ENCODE measurements around the gene ZBP1.

ZBP1 gene

DNA sequence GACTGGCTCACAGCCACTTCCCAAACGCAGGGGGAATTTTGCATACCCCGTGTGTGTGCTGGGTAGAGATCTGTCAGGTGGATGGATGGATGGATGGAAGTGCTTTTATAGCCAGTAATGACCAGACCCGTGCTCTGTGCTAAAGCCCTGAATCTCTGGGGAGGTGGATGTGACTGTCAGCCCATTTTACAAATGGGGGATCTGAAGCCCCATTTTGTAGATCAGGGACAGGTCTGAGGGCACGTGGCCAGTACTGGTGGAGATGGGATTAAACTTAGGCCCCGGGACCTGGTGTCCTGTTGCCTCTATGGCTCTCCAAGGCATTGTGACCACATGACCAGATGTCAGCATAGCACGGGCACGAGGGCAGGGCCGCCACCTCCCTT, 38.2 kb upstream of the ZBP1 start:
- FAIRE-seq (no peak), DNase-seq (ENCODE audit: low spot score) (no peak)

DNA sequence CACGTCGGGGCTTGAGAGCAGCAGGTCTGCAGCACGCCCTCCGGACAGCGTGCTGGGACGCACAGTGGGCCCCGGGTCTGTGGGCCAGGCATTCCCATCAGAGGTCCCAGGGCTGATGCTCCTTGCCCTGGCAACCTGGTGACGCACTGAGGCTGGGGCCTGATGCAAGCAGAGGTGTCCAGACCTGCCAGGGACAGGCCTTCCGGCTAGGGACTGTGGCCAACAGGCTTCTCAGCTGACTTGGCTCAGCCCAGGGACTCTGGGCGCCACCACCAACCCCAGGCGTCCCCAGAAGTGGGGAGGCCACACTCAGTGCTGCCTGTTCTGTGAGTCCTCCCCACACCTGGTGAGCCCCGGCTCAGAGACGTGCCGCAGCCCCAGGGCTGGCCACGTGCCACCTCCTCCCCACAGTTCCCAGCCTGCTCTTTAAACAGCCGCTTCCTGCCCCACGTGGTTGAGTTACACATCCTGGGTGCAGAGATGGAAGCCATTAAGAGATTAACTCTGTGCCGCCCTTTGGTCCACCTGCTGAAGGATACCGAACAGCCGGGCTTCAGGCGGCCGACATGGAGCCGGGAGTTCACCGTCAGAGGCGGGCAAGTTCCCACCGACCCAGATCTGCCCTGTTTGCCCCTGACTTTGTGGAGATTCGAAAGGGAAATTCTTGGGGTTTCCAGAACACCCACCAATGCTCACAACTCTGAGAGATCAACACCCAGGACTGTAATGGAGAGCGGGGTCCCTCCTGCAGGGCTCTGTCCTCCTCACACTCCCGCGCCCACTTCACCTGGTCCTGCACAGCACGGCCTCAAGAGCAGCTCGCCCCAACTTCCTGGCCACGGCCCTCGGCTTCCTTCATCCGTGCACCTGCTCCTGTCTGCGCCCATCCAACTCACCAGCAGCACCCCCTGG, 37.6 kb upstream of the ZBP1 start:
- no peak for DNase-seq (ENCODE audit: low spot score)
- no peak for FAIRE-seq

DNA sequence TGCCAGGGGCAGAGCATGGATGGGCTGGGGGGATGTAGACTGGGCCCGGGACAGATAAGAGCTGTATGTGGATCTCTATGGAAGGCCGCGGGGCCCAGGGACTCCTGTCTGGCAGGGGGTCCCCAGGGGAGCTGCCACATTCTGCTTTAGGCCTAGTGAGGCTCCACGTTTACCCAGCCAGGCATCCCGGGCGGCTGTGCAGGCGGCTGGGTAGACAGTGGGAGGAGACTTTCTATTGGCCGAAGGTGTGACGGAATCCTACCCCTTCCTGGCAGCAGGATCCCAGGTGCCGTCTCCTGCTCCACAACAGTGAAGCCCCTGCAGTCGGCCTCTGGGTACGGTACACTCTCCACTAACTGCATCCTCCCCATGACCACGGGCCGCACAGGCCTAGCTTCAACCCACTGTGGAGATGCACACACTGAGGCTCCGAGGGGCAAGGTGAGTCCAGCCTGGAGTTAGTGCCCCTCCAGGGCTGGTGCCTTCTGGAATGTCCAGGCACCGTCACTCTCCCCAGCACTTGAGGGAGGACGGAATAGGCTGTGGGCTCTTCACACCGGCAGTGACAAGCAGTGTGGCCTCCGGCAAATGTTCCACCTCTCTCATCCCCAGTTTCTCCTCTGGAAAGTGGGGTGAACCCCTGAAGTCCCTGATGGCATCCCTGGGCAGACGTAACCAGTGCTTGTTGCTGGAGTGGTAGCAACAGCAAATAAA, 36.8 kb upstream of the ZBP1 start:
- no peak for FAIRE-seq
- no peak for DNase-seq (ENCODE audit: low spot score)

DNA sequence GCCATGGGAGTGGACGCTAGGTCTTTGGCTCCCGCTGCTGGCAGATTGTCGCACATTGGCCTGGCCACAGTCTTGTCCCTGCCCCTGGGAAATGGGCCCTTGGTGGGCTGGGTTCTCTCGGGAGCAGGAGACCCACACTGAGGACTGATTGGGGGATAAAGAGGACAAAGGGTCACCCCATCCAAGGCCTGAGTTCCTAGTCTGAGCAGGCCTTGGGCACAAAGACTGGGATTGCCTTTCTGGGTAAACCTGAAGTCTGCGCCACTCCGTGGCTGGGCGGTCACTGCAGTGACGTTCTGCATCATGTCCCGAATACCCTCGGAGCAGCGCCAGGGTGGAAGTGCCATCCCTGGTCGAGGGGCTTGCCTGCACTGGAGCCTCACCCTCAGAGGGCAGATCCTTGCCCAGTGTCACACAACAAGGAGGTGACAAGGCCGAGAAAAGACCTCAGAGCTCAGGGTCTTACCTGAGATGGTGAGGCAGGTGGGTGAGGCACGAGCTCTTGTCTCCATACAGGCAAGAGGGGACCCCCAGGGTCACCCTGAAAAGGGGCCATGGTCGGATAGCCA, 36.1 kb upstream of the ZBP1 start:
- DNase-seq (ENCODE audit: low spot score) = no peak
- no peak for FAIRE-seq

DNA sequence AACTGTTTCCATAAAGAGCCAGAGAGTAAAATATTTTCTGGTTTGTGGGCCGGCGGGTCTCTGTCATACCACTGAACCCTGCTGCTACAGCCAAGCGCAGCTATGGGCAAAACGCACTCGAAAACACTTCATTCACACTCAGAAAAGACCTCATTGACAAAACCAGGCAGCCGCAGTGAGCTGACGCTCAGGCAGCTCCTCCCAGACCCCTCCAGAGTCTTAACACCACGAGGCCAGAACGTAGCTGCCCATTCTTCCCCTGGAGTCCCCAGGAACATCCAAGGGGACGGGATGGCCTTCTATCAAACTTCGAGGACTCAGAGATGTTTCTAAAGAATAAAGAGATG, 35.6 kb upstream of the ZBP1 start:
- FAIRE-seq = no peak
- DNase-seq (ENCODE audit: low spot score) = no peak

DNA sequence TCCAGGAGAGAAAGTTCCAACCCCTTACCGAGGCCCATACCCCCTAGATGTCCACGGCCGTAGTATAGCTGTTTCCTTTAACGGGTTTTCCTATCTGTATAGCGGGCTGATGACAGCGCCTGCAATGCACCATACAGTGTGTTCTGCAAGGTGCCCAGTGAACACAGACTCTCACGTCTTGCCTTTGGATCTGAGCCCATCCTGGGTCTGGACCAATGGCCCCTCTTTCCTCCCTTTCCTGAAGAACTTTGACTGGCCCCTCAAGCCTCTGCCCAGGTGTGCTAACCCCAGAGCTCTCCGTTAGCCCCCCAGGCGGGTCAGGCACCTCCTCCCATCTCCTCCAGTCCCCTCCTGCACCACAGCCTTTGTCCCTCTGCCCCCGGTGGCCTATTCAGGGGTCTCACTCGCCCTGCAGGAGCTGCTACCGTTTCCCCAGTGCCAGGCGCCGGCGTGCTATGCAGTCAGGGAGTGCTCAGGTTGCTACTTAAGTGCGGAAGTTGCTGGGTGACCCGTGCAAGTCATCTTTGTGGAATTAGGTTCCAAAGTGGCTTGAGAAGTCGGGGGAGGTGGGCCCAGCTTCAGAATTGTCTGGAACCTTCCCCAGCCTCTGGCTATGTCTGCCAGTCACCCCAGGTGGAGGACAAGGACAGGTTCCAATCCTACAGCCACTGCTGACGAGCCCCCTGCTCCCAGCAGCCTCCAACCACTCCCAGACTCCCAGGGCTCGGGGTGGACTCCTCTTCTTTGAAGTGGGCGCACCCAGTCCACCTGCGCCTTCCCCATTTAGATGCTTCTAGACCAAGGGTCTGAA, 35.0 kb upstream of the ZBP1 start:
- DNase-seq (ENCODE audit: low spot score) = no peak
- no peak for FAIRE-seq

DNA sequence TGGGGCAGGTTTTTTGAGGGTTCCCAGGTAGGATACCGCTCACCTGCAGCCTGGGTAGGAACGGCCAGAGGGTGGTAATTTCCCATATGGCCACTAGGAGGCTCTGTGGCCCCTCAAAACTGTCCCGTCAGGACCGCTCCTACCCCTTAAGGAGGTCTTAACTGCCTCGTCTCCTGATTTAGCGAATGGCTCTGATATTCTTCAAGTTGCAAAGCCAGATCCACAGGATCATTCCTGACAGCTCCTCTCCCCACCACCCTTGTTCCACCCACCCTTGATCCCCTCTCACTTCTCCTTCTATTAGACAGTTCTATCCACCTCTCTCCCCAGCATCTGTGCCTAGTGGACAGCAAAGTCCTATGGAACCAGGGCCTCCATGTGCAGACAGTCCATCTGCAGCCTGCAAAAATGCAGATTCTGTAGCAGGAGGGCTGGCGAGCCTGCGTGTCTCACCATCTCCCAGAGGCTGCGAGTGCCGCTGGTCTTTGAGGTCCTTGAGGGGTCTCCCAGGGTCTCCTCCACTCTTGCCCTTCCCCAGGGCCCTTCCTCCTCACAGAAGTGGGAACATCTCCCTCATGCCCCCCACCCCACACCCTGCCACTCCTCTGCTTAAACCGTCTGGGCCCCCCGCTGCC, 34.3 kb upstream of the ZBP1 start:
- peak; percentile 20 for DNase-seq (ENCODE audit: low spot score)
- no peak for FAIRE-seq

DNA sequence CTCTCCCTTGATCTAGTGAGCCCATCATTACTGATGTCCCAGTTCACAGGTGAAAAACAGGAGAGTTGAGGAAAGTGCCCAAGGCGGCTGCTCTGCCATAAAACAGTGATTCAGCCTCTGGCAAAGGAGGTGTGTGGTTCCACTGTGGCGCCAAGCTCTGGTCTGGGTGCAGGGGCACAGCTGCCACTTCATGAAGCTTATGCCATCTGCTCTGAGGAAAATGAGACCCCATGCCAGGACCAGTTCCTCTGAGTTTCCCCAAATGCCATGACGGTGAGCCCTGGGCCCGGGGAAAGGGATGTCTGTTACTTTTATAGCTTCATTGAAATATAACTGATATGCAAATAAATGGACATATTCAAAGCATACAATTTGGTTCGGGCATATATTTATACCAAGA, 33.7 kb upstream of the ZBP1 start:
- no peak for DNase-seq (ENCODE audit: low spot score)
- no peak for FAIRE-seq

DNA sequence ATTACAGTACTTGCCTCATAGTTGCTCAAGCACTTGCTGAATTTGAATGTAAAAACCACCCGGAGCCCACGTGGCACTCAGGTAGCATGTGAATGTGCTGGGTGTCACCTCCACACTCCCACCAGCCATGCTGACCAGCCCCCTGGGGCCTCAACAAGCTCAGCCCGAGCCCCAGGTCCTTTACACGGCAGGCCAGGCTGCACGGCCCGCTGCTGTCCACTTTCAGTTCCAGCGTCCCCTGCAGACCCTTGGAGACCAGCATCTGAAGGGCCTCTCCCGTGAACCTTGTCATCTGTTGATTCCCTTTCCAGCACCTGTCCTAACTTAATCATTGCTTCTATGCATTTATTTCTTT, 33.3 kb upstream of the ZBP1 start:
- DNase-seq (ENCODE audit: low spot score) (no peak), FAIRE-seq (no peak)

DNA sequence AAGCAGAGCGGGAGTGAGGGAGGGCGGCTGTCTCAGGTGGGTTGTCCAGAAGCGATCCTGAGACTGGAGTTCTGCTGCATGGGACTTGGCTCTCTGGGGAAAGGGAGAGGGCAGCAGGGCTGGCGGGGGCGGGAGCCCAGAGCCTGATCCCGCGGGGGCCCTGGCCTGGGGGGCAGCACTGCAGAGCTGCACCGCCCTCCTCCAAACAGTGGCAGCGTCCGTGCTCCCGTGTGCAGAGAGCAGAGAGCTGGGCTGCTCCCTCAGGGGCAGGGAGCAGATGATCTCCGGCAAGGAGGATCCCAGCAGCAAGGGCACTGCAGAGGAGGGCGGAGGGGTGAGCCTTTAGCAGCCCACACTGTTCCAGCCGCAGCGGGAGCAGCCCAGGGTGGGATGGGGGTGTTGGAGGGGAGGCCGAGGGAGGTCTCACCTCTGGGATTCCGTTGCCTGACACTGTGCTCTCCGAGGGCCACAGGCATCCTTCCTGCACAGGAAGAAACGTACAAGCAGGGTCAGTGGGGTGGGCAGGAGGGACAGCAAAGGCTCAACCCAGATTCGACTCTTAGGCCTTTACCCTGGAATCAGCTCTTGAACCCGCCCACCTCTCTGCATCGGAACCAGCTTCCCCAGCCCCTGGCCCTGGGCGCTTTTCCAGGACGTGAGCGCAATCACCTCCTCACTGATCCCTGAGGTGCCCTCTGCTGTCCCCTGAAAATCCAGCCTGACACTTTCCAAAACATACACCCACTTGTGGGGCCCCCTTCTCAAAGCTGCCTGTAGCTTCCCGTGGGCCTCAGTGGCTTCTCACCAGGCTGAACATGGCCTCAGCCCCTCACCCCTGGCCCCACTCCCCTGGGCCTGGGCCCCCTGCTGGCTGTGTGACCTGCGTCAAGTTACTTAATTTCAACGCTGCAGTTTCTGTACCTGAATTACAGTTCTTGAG, 32.6 kb upstream of the ZBP1 start:
- no peak for DNase-seq (ENCODE audit: low spot score)
- no peak for FAIRE-seq

DNA sequence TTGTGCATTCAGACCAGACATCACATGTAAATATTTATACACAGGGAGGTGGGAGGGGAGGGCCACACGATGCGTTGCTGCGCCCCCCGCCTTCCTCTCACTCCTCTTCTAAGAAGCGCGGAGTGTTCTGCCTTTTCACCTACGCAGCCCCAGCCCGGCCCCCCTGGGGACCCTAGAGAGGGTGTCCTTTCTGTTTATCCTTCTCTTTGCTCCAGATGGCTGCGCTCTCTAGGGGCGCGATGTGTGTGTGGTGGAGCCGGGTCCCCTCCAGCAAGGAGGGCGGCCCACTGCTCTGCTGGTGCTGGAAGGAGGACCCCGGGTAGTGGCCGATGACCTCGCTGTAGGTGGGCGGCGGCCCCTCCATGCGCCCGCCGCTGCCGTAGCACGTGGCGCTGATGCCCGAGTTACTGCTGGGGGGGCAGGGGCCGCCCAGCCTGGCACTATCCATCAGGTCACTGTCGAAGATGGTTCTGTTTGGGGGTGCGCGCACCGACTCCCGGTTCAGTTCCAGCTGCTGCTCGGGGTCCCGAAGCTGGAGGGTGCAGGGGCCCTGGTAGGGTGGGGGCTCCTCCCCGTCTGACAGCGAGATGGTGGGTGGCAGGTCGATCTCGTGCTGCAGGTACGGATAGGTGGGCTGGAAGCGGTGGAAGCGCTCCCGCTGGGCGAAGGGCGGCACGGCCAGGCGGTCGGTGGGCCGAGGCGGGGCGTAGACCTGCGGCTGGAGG, 31.8 kb upstream of the ZBP1 start:
- DNase-seq (ENCODE audit: low spot score) = no peak

DNA sequence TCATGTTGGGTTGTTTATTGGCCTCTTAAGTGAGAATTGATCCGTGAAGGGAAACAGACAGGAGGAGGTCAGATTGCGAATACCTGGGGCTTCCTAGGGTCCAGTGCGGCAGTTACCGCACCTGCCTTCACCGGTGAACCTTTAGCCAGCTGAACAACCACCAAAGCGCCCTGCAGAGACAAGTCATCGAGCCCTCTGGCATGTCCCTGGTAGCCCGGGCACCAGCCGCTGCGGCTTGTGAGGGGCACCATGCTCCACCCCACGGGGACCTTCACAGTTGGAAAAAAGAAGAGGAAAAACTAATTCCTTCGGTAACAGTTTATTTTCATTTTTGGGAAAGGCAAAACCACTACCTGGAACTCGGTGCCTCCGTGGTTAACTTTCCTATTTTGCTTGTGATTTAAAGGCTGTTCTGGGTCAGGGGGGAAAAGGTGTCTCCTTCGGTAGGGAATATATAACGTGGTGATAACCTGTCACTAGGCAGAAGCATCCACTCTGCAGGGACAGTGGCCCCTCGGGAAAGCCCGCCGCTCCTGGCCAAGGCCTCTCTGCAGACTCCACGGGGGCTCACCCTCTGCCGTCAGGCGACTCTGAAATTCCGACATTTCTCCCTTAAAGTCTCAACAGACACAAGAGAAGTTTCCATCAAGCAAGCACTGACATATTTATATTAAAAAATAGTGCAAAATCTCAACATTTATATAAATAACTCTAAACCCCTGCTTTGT, 30.7 kb upstream of the ZBP1 start:
- no peak for DNase-seq (ENCODE audit: low spot score)
- no peak for FAIRE-seq

More for the DNA sequence above, 31.8 kb upstream of the ZBP1 start:
- no peak for FAIRE-seq

DNA sequence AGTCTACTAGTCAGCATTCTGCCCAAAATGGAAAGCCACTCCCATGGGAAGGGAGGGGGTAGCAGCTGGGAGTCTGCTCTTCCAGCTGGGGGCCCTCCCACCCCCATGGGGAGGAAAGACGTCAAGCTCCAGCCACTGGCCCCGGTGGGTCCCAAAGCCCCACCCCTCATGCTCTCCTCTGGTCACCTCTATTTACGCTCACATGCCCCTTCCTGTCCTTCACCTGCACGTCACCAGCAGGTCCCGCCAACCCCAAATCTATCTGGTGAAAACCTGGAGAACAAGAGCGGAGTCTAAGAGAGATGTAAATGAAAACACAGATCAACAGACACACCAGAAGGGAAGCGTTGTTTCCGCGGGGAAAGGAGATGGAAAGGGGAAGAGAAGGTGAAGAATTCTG, 30.0 kb upstream of the ZBP1 start:
- no peak for DNase-seq (ENCODE audit: low spot score)
- FAIRE-seq = no peak

DNA sequence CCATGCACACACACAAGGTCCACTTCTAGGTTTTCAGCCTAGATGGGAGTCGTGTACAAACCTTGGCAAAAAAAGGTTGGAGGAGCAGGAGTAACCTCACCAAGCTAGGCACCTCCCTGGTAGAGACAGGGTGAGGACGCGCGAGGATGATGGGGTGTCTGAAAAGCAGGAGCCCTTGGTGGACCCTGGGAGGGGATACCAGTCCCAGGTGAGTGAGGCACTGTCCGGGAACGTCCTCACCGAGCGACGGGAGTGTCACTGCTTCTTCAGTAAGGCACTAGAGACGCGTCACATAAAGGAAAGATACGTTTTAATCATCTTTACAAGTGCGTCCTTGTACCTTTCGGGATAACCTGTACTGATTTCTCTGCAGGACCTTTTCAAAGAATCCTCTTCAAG, 29.4 kb upstream of the ZBP1 start:
- no peak for FAIRE-seq
- DNase-seq (ENCODE audit: low spot score) = no peak

DNA sequence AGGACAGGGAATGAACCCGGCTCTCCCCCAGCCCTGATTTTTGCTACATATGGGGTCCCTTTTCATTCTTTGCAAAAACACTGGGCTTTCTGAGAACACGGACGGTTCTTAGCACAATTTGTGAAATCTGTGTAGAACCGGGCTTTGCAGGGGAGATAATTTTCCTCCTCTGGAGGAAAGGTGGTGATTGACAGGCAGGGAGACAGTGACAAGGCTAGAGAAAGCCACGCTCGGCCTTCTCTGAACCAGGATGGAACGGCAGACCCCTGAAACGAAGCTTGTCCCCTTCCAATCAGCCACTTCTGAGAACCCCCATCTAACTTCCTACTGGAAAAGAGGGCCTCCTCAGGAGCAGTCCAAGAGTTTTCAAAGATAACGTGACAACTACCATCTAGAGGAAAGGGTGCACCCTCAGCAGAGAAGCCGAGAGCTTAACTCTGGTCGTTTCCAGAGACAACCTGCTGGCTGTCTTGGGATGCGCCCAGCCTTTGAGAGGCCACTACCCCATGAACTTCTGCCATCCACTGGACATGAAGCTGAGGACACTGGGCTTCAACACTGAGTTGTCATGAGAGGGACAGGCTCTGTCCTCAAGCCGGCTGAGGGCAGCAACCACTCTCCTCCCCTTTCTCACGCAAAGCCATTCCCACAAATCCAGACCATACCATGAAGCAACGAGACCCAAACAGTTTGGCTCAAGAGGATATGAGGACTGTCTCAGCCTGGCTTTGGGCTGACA, 28.8 kb upstream of the ZBP1 start:
- no peak for FAIRE-seq
- no peak for DNase-seq (ENCODE audit: low spot score)

DNA sequence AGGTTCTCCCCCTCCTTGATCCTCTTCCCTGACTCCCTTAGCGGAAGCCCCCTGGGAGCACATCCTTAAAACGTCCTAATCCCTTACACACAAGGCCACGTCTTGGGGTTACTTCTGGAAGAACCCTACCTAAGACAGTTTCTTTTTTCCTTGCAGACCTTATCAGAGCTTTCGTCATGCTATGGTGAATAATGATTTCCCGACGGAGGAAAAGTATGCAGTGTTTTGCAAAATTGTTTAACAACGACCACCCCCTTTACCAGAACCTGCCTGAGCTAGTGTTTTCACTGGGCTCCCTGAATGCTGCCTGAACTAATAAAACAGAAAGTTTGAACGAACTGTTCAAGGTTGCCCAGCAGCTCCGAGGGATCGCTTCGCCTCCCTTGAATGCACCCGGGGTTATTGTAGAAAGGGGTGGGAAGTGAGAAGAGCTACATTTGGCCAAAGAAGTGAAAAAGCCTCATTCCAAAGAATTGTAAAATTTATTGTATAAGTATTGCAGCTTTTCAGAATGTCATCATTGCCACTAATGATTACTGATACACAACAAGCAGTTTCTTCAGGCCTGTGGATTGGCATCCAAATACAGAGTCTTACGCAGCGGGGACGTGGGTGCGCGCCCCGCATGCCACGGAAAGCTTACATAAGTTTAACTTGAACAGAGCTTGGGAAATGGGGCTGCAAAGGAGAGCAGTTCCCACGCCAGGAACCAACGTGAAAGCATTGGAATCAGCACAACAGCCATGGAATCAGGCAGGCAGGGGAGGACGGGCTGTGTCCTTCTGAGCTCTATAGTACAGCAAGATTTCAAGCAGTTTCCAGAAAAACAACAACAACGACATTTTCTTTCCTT, 27.9 kb upstream of the ZBP1 start:
- FAIRE-seq (no peak), DNase-seq (ENCODE audit: low spot score) (no peak)
